COLO668 (cell line): Measurements from ENCODE around the gene SHMT2.

Experiments
- DNase-seq: peaks from one replicate; lab custom pipeline; 2025; ENCODE audit not compliant: unreplicated experiment; lab: John Stamatoyannopoulos, UW

The SHMT2 gene

GRCh38 chr12:57229634-57230380 is at the start of gene SHMT2:
Gene SHMT2 (plus strand): TSS chr12:57229711. CDS start chr12:57229779, 68 bp downstream.
- DNase-seq = peak; percentile 90

- DNase-seq = no peak
Observed at GRCh38 chr12:57180321-57180989, 49.1 kb upstream of the SHMT2 start.

DNA sequence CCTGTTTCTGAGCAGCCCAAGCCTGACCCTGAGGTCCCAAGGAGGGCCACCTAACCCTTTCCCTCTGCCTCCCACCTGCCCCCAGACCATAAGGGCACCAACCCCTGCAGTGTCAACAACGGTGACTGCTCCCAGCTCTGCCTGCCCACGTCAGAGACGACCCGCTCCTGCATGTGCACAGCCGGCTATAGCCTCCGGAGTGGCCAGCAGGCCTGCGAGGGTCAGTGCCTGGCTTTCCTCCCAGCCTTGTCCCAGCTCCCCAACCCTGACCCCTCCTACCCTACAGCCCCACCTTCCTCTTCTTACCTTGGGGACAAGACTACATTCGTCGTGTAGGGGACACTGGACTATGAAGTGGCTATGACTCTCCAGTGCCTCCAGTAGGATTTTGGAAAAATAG is 48.4 kb upstream of the SHMT2 start:
- no peak for DNase-seq

GRCh38 chr12:57181561-57182155 is 47.9 kb upstream of the SHMT2 start:
- no peak for DNase-seq

GRCh38 chr12:57182918-57183575 is 46.5 kb upstream of the SHMT2 start:
- DNase-seq = peak; percentile 77

DNA sequence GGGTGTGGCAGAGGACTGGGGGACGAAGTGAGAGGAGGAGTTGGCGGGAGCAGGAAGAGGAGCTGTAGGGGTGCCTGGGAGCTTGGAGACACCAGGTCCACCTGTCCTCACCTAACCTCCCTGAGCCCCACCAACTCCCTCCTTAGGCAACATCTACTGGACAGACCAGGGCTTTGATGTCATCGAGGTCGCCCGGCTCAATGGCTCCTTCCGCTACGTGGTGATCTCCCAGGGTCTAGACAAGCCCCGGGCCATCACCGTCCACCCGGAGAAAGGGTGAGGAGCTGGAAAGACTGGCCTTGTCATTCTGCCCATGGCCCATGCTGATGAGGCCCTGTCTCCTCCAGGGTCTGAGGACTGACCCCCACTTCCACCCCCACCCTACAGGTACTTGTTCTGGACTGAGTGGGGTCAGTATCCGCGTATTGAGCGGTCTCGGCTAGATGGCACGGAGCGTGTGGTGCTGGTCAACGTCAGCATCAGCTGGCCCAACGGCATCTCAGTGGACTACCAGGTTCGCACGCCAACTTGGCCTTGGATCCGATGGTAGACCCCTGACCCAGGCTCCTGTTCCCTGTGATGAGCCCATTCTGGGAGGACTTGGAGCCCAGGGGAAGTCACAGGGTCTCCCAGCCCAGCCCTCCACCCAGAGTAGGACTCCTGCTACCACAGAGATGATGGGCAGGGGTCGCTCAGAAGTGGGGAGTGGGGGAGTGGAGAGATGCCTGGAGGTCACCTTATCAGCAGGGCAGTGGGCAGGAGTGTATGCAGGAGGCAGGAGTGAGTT is 45.4 kb upstream of the SHMT2 start:
- no peak for DNase-seq

GRCh38 chr12:57185403-57185802 is 44.1 kb upstream of the SHMT2 start:
- DNase-seq = no peak

DNA sequence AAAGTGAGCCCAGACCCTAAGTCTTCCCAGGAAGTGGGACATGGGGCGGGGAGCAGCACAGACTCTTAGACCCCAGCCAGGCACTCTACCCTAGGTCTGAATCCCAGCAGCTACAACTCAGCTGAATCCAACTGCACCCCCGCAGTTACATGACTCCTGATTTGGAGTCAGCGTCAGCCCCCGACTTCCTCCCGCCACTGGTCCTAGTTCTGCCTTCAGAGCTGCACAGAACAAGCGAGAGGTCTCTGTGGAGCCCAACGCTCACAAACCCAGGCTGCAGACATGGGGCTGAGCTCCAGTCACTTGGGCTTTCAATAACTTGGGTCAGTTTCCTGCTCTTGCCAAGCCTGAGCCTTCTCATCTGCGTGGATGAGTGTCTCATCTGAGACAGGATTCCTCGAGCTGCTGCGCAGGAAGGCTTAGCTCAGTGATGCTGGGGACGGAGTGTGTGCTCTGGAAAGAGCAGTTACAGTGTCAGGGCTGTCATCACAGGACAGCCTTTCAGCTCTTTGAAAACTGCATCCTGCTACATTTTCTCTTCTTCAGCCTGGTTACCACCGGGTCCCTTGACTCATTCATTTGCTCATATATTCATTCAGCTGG is 43.5 kb upstream of the SHMT2 start:
- DNase-seq = no peak

GRCh38 chr12:57187222-57188089 is 42.1 kb upstream of the SHMT2 start:
- DNase-seq = no peak

DNA sequence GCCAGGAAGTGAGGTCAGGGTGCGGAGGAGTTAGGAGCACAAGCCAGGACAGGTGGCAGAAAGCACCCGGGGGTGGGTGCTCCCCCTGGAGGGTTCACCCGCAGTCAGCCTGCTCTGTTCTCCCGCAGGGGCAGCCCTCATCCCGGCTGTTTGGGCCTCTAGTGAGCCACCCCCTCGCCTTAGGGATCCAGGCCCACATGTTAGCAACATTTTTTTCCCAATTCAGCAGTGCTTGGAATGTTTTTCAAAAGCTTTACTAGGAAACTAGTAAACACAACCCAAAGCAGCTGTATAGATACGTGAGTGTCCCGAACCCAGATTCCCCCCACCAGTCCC is 41.5 kb upstream of the SHMT2 start:
- no peak for DNase-seq

GRCh38 chr12:57190037-57190436 is 39.5 kb upstream of the SHMT2 start:
- no peak for DNase-seq

DNA sequence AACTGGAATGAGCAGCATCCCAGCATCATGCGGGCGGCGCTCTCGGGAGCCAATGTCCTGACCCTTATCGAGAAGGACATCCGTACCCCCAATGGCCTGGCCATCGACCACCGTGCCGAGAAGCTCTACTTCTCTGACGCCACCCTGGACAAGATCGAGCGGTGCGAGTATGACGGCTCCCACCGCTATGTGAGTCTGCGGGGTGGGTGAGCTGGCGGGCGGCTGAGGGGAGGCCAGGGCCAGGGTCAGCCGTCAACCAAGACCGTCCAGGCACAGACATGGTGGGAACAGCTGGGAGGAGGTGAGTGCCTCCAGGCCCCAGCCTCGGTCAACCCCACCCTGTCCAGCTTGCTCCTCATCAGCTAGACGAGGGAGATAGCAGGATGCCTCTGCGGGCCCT is 38.7 kb upstream of the SHMT2 start:
- no peak for DNase-seq

DNA sequence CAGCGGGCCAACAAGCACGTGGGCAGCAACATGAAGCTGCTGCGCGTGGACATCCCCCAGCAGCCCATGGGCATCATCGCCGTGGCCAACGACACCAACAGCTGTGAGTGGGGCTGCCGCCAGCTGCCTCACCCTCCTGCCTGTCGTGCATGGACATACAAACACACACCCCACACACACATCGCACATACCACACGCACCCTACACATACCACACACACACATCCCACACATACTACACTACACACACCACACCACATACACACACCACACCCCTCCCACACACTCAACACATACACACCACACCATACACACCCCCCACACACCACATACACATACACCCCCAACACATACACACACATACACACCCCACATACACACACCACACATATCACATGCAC is 38.1 kb upstream of the SHMT2 start:
- DNase-seq = no peak

DNA sequence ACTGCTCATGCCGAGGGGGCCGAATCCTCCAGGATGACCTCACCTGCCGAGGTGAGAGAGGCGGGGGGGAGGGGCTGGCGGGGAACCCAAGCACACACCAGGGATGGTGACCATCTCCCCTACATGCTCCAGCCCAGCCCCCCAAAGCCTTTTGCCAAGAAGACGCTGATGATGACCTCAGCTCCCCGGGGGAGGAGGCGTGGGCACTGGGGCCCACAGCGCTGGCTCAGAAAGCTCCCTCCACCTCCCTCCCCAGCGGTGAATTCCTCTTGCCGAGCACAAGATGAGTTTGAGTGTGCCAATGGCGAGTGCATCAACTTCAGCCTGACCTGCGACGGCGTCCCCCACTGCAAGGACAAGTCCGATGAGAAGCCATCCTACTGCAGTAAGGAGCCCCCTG is 36.6 kb upstream of the SHMT2 start:
- peak; percentile 50 for DNase-seq

GRCh38 chr12:57193706-57194245 is 35.7 kb upstream of the SHMT2 start:
- peak; percentile 33 for DNase-seq

DNA sequence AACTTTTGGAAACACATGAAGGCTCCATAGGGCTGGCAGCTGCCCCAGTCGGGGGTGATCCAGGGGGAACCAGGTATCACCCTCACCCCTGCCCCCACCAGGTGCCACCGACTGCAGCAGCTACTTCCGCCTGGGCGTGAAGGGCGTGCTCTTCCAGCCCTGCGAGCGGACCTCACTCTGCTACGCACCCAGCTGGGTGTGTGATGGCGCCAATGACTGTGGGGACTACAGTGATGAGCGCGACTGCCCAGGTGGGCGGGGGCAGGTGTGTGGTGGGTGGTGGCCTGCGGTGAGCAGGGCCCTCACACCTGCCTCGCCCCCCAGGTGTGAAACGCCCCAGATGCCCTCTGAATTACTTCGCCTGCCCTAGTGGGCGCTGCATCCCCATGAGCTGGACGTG is 35.3 kb upstream of the SHMT2 start:
- DNase-seq = peak; percentile 45

- no peak for DNase-seq
Observed at GRCh38 chr12:57195186-57195585, 34.3 kb upstream of the SHMT2 start.

DNA sequence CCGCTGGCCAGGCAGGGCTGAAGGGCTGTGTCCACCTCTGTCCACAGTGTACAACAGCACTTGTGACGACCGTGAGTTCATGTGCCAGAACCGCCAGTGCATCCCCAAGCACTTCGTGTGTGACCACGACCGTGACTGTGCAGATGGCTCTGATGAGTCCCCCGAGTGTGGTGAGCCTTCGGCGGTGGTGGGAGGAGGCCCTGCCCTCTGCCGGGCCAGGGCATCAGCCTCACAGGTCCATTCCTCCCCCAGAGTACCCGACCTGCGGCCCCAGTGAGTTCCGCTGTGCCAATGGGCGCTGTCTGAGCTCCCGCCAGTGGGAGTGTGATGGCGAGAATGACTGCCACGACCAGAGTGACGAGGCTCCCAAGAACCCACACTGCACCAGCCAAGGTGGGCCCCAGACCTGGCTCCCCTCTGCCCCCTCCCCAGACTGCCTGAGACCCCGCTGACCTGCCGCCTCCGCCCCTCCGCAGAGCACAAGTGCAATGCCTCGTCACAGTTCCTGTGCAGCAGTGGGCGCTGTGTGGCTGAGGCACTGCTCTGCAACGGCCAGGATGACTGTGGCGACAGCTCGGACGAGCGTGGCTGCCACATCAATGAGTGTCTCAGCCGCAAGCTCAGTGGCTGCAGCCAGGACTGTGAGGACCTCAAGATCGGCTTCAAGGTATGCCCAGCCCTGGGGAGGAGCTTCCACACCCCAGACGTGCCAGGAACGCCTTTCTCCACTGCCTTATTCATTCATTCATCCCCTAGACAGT is 33.7 kb upstream of the SHMT2 start:
- no peak for DNase-seq

GRCh38 chr12:57196439-57196838 is 33.1 kb upstream of the SHMT2 start:
- DNase-seq = no peak
